ENCODE measurements around the gene ENHO. TPM values are rescaled to one million over a fixed set of nuclear protein-coding genes. Genes with fewer than 3 reads are reported as not detected.

The ENHO gene
- total and polyA plus RNA-seq, 10 of the 15 experiments (the other 5 are each of a cell fraction or from before 2014, with no cell fraction given): not detected

GRCh38 chr9:34526026-34526425 is 3.2 kb upstream of the ENHO start (continued):
- TF ChIP-seq RELB (IDR thresholded peaks at IDR 0.05; ENCODE audit: low read depth) (no peak), JUNB (IDR thresholded peaks at IDR 0.05) (no peak), YY1 (IDR thresholded peaks at IDR 0.05; ENCODE audit: low read depth, low read length) (no peak), NFIC (IDR thresholded peaks at IDR 0.05; ENCODE audit: low read depth, low read length) (no peak), NRF1 (conservative IDR thresholded peaks at IDR 0.05; ENCODE audit: low read depth, low read length) (no peak), PML (IDR thresholded peaks at IDR 0.05; ENCODE audit: low read length) (no peak)

- ChIA-PET RAD21 (ENCODE audit: unreplicated experiment) (no interaction called here), CTCF (interaction anchor here (1.0 to 1.2 kb wide), 5 partner anchors 23 to 121 kb away, joined by 3 to 5 read pairs (median 4); no protein-coding TSS in a partner anchor), SMC1A (ENCODE audit: uncharacterized antibody, unreplicated experiment) (no interaction called here), POLR2A (no interaction called here)
- peaks cover 4% of the 10 kb centered on the region for H4K20me1 ChIP-seq (ENCODE audit: control insufficient read depth, insufficient read depth)
- H3K4me3 ChIP-seq: no peak overlapping the region
- no peak overlapping the region for H3K27ac ChIP-seq (ENCODE audit: control insufficient read depth, insufficient read depth)
- H2AFZ ChIP-seq (ENCODE audit: control insufficient read depth, low read depth, low read length): no peak overlapping the region
- 74% methylated on average over 3 of the region's 3 CpGs for WGBS (ENCODE audit: insufficient coverage, insufficient replicate concordance, low lambda C conversion rate, missing lambda C conversion rate)
- no peak overlapping the region for H3K9ac ChIP-seq (ENCODE audit: control insufficient read depth, insufficient read depth, low read length)
- no peaks in the 10 kb centered on the region for H3K4me1 ChIP-seq (ENCODE audit: control insufficient read depth, insufficient read depth, low read length)
- H3K27me3 ChIP-seq (replicated peaks in 1 of 2; ENCODE audit: control insufficient read depth in 2 of 2, insufficient read depth in 2 of 2, low read length in 1 of 2): peaks cover 9 to 11% of the 10 kb centered on the region in 2 experiments; a peak in 3 of 4 replicates
- DNase-seq (ENCODE audit: low read depth, low spot score): no peak
- no peak for FAIRE-seq
- no TSS peak for BruUV-seq (replicated peaks)
- in situ Hi-C loops (cut with MboI): no loop called here
- no peak for ATAC-seq
- H3K79me2 ChIP-seq (ENCODE audit: control insufficient read depth, insufficient read depth, low read length): no peaks in the 10 kb centered on the region
- intact Hi-C loops (cut with micrococcal nuclease; ENCODE audit: unreplicated experiment): no loop called here
- no peak overlapping the region for H3K4me2 ChIP-seq (ENCODE audit: control insufficient read depth, insufficient read depth)
- no peaks in the 10 kb centered on the region for H3K36me3 ChIP-seq (ENCODE audit: control insufficient read depth in 2 of 2, insufficient read depth in 2 of 2, low read length in 1 of 2)
- H3K9me3 ChIP-seq (replicated peaks; ENCODE audit: control insufficient read depth, insufficient read depth, low read length): no peaks in the 10 kb centered on the region
- no peak for TF ChIP-seq ETV6 (conservative IDR thresholded peaks at IDR 0.05 in 1 of 2, IDR thresholded peaks at IDR 0.05 in 1 of 2; ENCODE audit: borderline replicate concordance in 1 of 2, low read depth in 1 of 2)
- no peak for TF ChIP-seq ZBTB11 (CRISPR knock-in tag; IDR thresholded peaks at IDR 0.05)
- TF ChIP-seq KLF5 (IDR thresholded peaks at IDR 0.05; ENCODE audit: partially characterized antibody): no peak
- no peak for TF ChIP-seq BMI1 (IDR thresholded peaks at IDR 0.05; ENCODE audit: borderline replicate concordance)
- TF ChIP-seq BCL11A (IDR thresholded peaks at IDR 0.05; ENCODE audit: low read depth, low read length): no peak
- no peak for TF ChIP-seq USF1 (IDR thresholded peaks at IDR 0.05; ENCODE audit: borderline replicate concordance, extremely low read length, insufficient read depth, low read depth, low read length)
- no peak for TF ChIP-seq FOXK2 (IDR thresholded peaks at IDR 0.05)
- no peak for TF ChIP-seq SMAD1 (IDR thresholded peaks at IDR 0.05; ENCODE audit: low read depth, partially characterized antibody)
- no peak for TF ChIP-seq YY1 (IDR thresholded peaks at IDR 0.05; ENCODE audit: low read depth, low read length)
- no peak for TF ChIP-seq IRF3 (IDR thresholded peaks at IDR 0.05)
- no peak for TF ChIP-seq RAD51 (IDR thresholded peaks at IDR 0.05)
- TF ChIP-seq GATAD2B (conservative IDR thresholded peaks at IDR 0.05; ENCODE audit: low read depth): no peak
- no peak for TF ChIP-seq JUNB (IDR thresholded peaks at IDR 0.05)
Measured at GRCh38 chr9:34524349-34524748, 1.6 kb upstream of the ENHO start.

All from GM12878 (cell line).